HG02943 (cell line): Measurements from ENCODE around the gene RHOU.
A peak's percentile ranks its signal among the peaks of the same experiment; 100 is the strongest.
"Not testable (repeated sequence)": the region's sequence is repeated elsewhere in the genome, so short reads cannot be mapped to it uniquely, and the experiment has no call there.

Experiments used
- ATAC-seq: cut with Tn5 transposase; IDR thresholded peaks from one replicate; pipeline ENCODE4 v1.9.1; 2021; ENCODE audit warnings: mild to moderate bottlenecking, low read depth, moderate library complexity; ENCODE audit not compliant: unreplicated experiment

RHOU gene

GRCh38 chr1:228734881-228735801 is at the start of gene RHOU:
Gene RHOU, plus strand, starts transcription at chr1:228735479. Its CDS starts 264 bp downstream, at chr1:228735743.
- ATAC-seq: peak; percentile 62

- no peak for ATAC-seq
Measured at GRCh38 chr1:228687587-228687986, 47.7 kb upstream of the RHOU start.

GRCh38 chr1:228689255-228689654 is 46.0 kb upstream of the RHOU start:
- ATAC-seq: no peak

GRCh38 chr1:228691211-228691610 is 44.1 kb upstream of the RHOU start:
- no peak for ATAC-seq

- no peak for ATAC-seq
Measured at GRCh38 chr1:228691926-228692325, 43.4 kb upstream of the RHOU start.

GRCh38 chr1:228694447-228694846 is 40.8 kb upstream of the RHOU start:
- ATAC-seq: not testable (repeated sequence)

GRCh38 chr1:228695015-228695955 is 40.0 kb upstream of the RHOU start:
- ATAC-seq: no peak

- ATAC-seq: no peak
Measured at GRCh38 chr1:228697207-228698016, 37.9 kb upstream of the RHOU start.

- no peak for ATAC-seq
Measured at GRCh38 chr1:228698017-228698329, 37.3 kb upstream of the RHOU start.

- no peak for ATAC-seq
Measured at GRCh38 chr1:228702433-228702832, 32.8 kb upstream of the RHOU start.

GRCh38 chr1:228706305-228706704 is 29.0 kb upstream of the RHOU start:
- ATAC-seq: no peak

- no peak for ATAC-seq
Measured at GRCh38 chr1:228717081-228717480, 18.2 kb upstream of the RHOU start.

- ATAC-seq: no peak
Measured at GRCh38 chr1:228721407-228721806, 13.9 kb upstream of the RHOU start.

- no peak for ATAC-seq
Measured at GRCh38 chr1:228723287-228723686, 12.0 kb upstream of the RHOU start.

GRCh38 chr1:228723921-228724320 is 11.4 kb upstream of the RHOU start:
- ATAC-seq: no peak

GRCh38 chr1:228725178-228725577 is 10.1 kb upstream of the RHOU start:
- ATAC-seq: no peak

- no peak for ATAC-seq
Measured at GRCh38 chr1:228727681-228728171, 7.6 kb upstream of the RHOU start.

GRCh38 chr1:228732426-228732825 is 2.9 kb upstream of the RHOU start:
- no peak for ATAC-seq

GRCh38 chr1:228733576-228733975 is 1.7 kb upstream of the RHOU start:
- ATAC-seq: no peak

GRCh38 chr1:228735871-228736586 is 750 bp downstream of the RHOU start:
- peak; percentile 22 for ATAC-seq
